Left ventricle myocardium inferior (tissue), 1 donor: ENCODE measurements around the gene MOB3B. TPM values are rescaled to one million over a fixed set of nuclear protein-coding genes. Genes with fewer than 3 reads are reported as not detected.

Experiments used
- DNase-seq: peaks from one replicate; pipeline ENCODE4 v3.0.0-alpha.2; 2020
- H3K27ac ChIP-seq: fragments of 200-600 bp; replicated peaks from 2 replicates; pipeline ENCODE4 v1.8.0; 2021
- H3K27me3 ChIP-seq: fragments of 200-600 bp; 2 replicates; pipeline ENCODE4 v1.8.0; 2021; ENCODE audit warnings: low read depth
- H3K36me3 ChIP-seq: fragments of 200-600 bp; 2 replicates; pipeline ENCODE4 v1.8.0; 2021
- H3K4me1 ChIP-seq: fragments of 200-600 bp; 2 replicates; pipeline ENCODE4 v1.8.0; 2021
- H3K4me3 ChIP-seq: fragments of 200-600 bp; 2 replicates; pipeline ENCODE4 v1.8.0; 2021; ENCODE audit warnings: mild to moderate bottlenecking, moderate library complexity
- H3K9me3 ChIP-seq: fragments of 200-600 bp; replicated peaks from 2 replicates; pipeline ENCODE4 v1.8.0; 2021
- intact Hi-C: fragments of 100-400 bp; cut with micrococcal nuclease; formaldehyde crosslinking; loops from one replicate; pipeline ENCODE4 v1.11.0; 2022
- total RNA-seq: library from RNA; stranded (reverse); fragmentation: NEBNext Ultra II Directional; extraction: Animal tissue kit (Norgen Biotek cat#: 25700); gene quantifications from one replicate; pipeline ENCODE4 v1.2.1, GENCODE V29; 2021
- TF ChIP-seq, protein P1 (sequence below): fragments of 200-600 bp; IDR thresholded peaks from 2 replicates; pipeline ENCODE4 v1.8.0; 2021; ENCODE audit warnings: antibody characterized with exemption, mild to moderate bottlenecking, borderline replicate concordance
- donor health status: DM: no; HTN: yes; CAD: no; lungs with severe emphysema.

The MOB3B gene
- total RNA-seq, 1 donor from 2014 or later: 2.1 TPM

DNA sequence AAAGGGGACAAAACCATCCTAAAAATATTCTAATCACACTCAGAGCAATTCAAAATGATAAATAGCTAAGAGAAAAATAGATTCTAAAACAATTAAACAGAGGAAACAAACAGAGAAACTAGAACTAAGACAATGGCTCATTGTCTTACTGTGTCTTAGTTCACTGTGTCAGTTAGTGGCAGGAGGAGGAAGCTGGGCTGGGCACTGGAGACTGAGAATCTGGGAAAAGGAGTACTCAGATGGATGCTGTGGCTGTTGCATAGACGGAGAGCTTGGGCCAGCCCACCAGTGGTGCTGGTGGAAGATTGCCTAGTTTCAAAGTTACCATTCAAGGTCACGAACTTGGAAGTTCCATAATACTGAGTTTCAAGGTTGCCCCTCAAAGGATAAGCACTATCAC, 100.2 kb downstream of the MOB3B start:
- Histone ChIP-seq H3K4me1 (peaks cover 49% of the 10 kb centered on the region), H3K27ac (no peak overlapping the region), H3K27me3 (no peaks in the 10 kb centered on the region), H3K4me3 (no peak overlapping the region), H3K36me3 (no peaks in the 10 kb centered on the region), H3K9me3 (no peaks in the 10 kb centered on the region)
- TF ChIP-seq, protein P1, sequence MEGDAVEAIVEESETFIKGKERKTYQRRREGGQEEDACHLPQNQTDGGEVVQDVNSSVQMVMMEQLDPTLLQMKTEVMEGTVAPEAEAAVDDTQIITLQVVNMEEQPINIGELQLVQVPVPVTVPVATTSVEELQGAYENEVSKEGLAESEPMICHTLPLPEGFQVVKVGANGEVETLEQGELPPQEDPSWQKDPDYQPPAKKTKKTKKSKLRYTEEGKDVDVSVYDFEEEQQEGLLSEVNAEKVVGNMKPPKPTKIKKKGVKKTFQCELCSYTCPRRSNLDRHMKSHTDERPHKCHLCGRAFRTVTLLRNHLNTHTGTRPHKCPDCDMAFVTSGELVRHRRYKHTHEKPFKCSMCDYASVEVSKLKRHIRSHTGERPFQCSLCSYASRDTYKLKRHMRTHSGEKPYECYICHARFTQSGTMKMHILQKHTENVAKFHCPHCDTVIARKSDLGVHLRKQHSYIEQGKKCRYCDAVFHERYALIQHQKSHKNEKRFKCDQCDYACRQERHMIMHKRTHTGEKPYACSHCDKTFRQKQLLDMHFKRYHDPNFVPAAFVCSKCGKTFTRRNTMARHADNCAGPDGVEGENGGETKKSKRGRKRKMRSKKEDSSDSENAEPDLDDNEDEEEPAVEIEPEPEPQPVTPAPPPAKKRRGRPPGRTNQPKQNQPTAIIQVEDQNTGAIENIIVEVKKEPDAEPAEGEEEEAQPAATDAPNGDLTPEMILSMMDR: no peak
- intact Hi-C loops: no loop called here
- DNase-seq: no peak

DNA sequence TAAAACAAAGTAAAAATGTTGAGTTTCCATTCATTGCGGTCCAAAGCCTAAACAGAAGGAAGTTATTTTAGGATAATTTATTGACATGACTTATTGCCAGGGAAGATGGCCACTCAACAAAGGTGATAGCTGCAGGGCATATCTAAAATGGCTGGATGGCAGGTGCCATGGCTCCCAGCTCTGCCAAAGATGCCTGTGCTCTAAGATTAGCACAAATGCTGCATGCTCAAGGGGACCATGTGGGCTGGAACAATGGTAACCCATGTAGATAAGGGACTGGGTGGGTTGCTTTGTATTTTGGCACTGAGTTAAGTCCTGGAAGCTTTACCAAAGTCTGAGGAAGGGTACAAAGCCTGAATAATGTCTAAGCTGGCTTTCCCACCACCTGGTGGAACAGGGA, 101.1 kb downstream of the MOB3B start:
- TF ChIP-seq, protein P1: no peak
- no peaks in the 10 kb centered on the region for H3K9me3 ChIP-seq
- no peak overlapping the region for H3K27ac ChIP-seq
- peaks cover 42% of the 10 kb centered on the region for H3K4me1 ChIP-seq
- H3K4me3 ChIP-seq: no peak overlapping the region
- no peak for DNase-seq
- intact Hi-C loops: no loop called here
- H3K36me3 ChIP-seq: no peaks in the 10 kb centered on the region
- H3K27me3 ChIP-seq: no peaks in the 10 kb centered on the region

DNA sequence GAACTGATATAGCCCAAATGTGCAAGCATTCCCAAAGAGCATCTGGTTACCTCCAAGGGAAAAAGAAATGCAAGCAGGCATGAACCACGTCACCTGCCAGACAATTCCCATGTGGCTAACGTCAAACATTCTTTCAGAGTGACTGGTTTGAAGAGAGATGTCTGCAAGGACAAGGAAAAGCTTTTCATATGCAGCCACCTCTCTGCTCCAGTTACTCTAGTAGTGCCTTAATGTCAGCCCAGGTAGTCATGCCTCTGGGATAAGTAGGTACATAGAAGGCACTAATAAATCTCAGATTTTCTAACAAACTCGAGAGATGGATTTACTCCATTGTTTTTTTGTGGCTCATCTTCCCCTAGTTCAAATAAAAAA, 102.4 kb downstream of the MOB3B start:
- Histone ChIP-seq H3K4me1 (peaks cover 29% of the 10 kb centered on the region), H3K9me3 (no peaks in the 10 kb centered on the region), H3K36me3 (no peaks in the 10 kb centered on the region), H3K4me3 (no peak overlapping the region), H3K27ac (no peak overlapping the region), H3K27me3 (no peaks in the 10 kb centered on the region)
- intact Hi-C loops: no loop called here
- TF ChIP-seq, protein P1: no peak
- DNase-seq: no peak

DNA sequence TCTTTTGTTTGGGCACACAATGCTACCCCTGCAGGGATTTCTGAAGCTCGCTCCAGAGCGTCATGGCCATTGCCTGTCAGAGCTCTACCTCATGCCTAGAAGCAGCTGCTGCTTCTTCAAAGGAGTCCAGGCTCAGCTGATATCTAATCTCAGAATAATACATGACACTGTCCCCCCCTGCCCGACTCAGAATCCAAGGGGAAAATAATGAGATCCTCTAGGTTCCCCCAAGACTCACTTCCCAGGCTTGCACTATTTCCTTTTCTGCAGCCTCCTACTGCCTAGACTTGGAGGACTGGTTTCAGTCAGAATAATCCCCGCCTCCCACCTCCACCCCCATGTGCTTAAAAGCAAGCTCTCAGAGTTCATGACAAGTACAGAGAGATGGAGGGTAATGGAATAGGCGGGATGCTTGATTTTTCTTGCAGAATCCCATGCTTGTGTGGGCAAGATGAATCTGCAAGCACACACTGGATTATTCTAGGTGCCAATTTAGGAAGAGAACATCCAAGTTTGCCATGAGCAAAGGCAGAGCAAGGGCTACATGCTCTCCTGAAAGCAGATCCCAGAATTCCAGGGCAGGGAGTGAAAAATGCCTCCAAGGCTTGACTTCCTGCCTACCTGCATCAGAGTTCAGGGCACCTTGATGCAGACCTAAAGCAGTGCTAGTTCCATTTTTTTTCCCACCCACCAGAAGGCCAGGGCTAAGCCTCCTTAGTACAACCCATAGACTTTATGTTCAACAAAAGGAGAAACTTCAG, 102.9 kb downstream of the MOB3B start:
- TF ChIP-seq, protein P1: no peak
- intact Hi-C loops: no loop called here
- Histone ChIP-seq H3K9me3 (no peaks in the 10 kb centered on the region), H3K27ac (no peak overlapping the region), H3K4me3 (no peak overlapping the region), H3K27me3 (no peaks in the 10 kb centered on the region), H3K4me1 (peaks cover 24% of the 10 kb centered on the region), H3K36me3 (no peaks in the 10 kb centered on the region)
- DNase-seq: no peak

DNA sequence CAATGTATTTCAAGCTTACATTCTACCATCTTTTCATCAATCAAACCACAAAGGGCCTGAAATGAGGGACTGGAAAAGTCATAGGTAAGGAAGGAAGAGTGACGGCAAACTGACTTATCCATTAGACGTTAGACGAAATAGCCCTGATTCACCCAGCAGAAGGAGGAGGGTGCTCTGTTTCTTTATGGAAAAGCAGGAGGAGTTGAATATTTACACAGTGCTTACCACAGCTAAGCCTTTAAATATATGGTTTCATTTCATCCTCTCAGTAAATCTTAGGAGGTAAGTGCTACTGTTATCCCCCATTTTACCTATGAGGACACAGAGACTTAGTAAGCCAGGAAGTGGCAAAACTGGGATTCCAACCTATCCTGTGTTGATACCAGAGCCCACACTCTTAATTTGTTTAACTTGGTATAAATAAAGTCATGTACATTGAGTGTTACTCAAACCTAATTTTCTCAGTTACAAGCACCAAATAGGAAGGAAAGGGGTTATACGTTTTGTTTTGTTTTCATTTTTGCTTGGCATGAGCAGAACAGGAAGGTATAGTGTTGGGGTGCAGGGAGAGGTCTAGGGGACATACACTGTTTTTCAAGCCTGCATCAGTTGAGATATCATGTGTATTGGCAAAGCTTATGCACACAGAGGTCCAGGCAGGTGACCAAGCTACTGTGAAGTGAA, 103.6 kb downstream of the MOB3B start:
- TF ChIP-seq, protein P1: no peak
- intact Hi-C loops: no loop called here
- Histone ChIP-seq H3K27me3 (no peaks in the 10 kb centered on the region), H3K9me3 (no peaks in the 10 kb centered on the region), H3K36me3 (no peaks in the 10 kb centered on the region), H3K4me3 (no peak overlapping the region), H3K27ac (no peak overlapping the region), H3K4me1 (peaks cover 19% of the 10 kb centered on the region)
- no peak for DNase-seq
